Astrocyte of the hippocampus (primary cell): ENCODE data around the gene PDZK1.
A peak's percentile ranks its signal among the peaks of the same experiment; 100 is the strongest.
"Not testable (repeated sequence)": the region's sequence is repeated elsewhere in the genome, so short reads cannot be mapped to it uniquely, and the experiment has no call there.

Experiments
- DNase-seq: peaks from one replicate; pipeline ENCODE4 v3.0.0; 2011; ENCODE audit warnings: low read depth, low spot score

Gene PDZK1

GRCh38 chr1:145707183-145707867, at the start of gene PDZK1:
TSS of gene PDZK1 (minus strand) at chr1:145707368. CDS start at chr1:145688021, 19,347 bp downstream.
- DNase-seq, result no peak

GRCh38 chr1:145751491-145752037, 44.4 kb upstream of the PDZK1 start:
- peak; percentile 91 for DNase-seq

GRCh38 chr1:145750426-145750825, 43.3 kb upstream of the PDZK1 start:
- no peak for DNase-seq

GRCh38 chr1:145747398-145748247, 40.5 kb upstream of the PDZK1 start:
- no peak for DNase-seq

GRCh38 chr1:145740269-145740668, 33.1 kb upstream of the PDZK1 start:
- DNase-seq, result peak; percentile 77

- no peak for DNase-seq
Observed at GRCh38 chr1:145736191-145736590, 29.0 kb upstream of the PDZK1 start.

- DNase-seq, result no peak
Observed at GRCh38 chr1:145730900-145731299, 23.7 kb upstream of the PDZK1 start.

- DNase-seq, result no peak
Observed at GRCh38 chr1:145730467-145730866, 23.3 kb upstream of the PDZK1 start.

GRCh38 chr1:145729666-145730436, 22.7 kb upstream of the PDZK1 start:
- no peak for DNase-seq

- no peak for DNase-seq
Observed at GRCh38 chr1:145729196-145729595, 22.0 kb upstream of the PDZK1 start.

- not testable (repeated sequence) for DNase-seq
Observed at GRCh38 chr1:145726193-145726592, 19.0 kb upstream of the PDZK1 start.

GRCh38 chr1:145720878-145721671, 13.9 kb upstream of the PDZK1 start:
- peak; percentile 86 for DNase-seq

GRCh38 chr1:145720556-145720877, 13.3 kb upstream of the PDZK1 start:
- peak; percentile 86 for DNase-seq

- peak; percentile 39 for DNase-seq
Observed at GRCh38 chr1:145719230-145720079, 12.3 kb upstream of the PDZK1 start, which contains the start of gene CD160. TSS of gene CD160 (plus strand) at chr1:145719499. CDS start at chr1:145728328, 8,829 bp downstream.

- not testable (repeated sequence) for DNase-seq
Observed at GRCh38 chr1:145718465-145718864, 11.3 kb upstream of the PDZK1 start.

- DNase-seq, result no peak
Observed at GRCh38 chr1:145717833-145718232, 10.7 kb upstream of the PDZK1 start.

GRCh38 chr1:145716641-145717345, 9.6 kb upstream of the PDZK1 start:
- peak; percentile 32 for DNase-seq

GRCh38 chr1:145714524-145715111, 7.5 kb upstream of the PDZK1 start:
- DNase-seq, result no peak

- no peak for DNase-seq
Observed at GRCh38 chr1:145711213-145711651, 4.1 kb upstream of the PDZK1 start.
